ENCODE data around the gene NEK7. TPM values are rescaled to one million over a fixed set of nuclear protein-coding genes. Genes with fewer than 3 reads are reported as not detected.

The NEK7 gene
- total and polyA plus RNA-seq, 9 of the 15 experiments (the other 6 are each of a cell fraction or from before 2014, with no cell fraction given) = 8.5 to 37.3 (median 27.7) TPM

GRCh38 chr1:198156745-198157240 lies at the start of gene NEK7 (continued):
- TF ChIP-seq RNF219 (CRISPR knock-in tag; IDR thresholded peaks at IDR 0.05) = no peak
- no peak for TF ChIP-seq STAT5B (CRISPR knock-in tag; IDR thresholded peaks at IDR 0.05)
- TF ChIP-seq HNRNPL (IDR thresholded peaks at IDR 0.05; ENCODE audit: low read depth, low read length) = no peak
- TF ChIP-seq ZNF639 (CRISPR knock-in tag; conservative IDR thresholded peaks at IDR 0.05 in 1 of 2, IDR thresholded peaks at IDR 0.05 in 1 of 2) = peak in 1 of 2 experiments; percentile 42; a peak in 1 of 4 replicates
- TF ChIP-seq PML (IDR thresholded peaks at IDR 0.05; ENCODE audit: low read length) = no peak; the same call in 1 of the 2 replicates
- peak; percentile 58; the same call in 1 of the 2 replicates for TF ChIP-seq TFAP4 (CRISPR knock-in tag; IDR thresholded peaks at IDR 0.05; ENCODE audit: borderline replicate concordance)
- no peak for TF ChIP-seq DMBX1 (CRISPR knock-in tag; IDR thresholded peaks at IDR 0.05; ENCODE audit: borderline replicate concordance)
- peak; percentile 28; the same call in 1 of the 2 replicates for TF ChIP-seq MBD2 (IDR thresholded peaks at IDR 0.05; ENCODE audit: borderline replicate concordance, low read depth)
- TF ChIP-seq AFF1 (IDR thresholded peaks at IDR 0.05; ENCODE audit: low read depth in 1 of 2, partially characterized antibody in 2 of 2) = no peak
- peak in 1 of 2 experiments; percentile 12; a peak in 1 of 4 replicates for TF ChIP-seq TBL1XR1 (IDR thresholded peaks at IDR 0.05; ENCODE audit: low read length in 2 of 2)
- TF ChIP-seq NR0B1 (IDR thresholded peaks at IDR 0.05; ENCODE audit: partially characterized antibody) = no peak
- peak; percentile 73 to 78 for TF ChIP-seq NRF1 (conservative IDR thresholded peaks at IDR 0.05 in 1 of 2, IDR thresholded peaks at IDR 0.05 in 1 of 2)
- no peak for TF ChIP-seq ZNF717 (CRISPR knock-in tag; IDR thresholded peaks at IDR 0.05)
- TF ChIP-seq DPF2 (IDR thresholded peaks at IDR 0.05) = no peak
- TF ChIP-seq RFX1 (IDR thresholded peaks at IDR 0.05) = no peak
- no peak for TF ChIP-seq TCF3 (CRISPR knock-in tag; IDR thresholded peaks at IDR 0.05)
